Iris pigment epithelial cell (primary cell): ENCODE data around the gene DDI1.
A peak's percentile ranks its signal among the peaks of the same experiment; 100 is the strongest.

Source experiments
- DNase-seq: peaks from one replicate; pipeline ENCODE4 v3.0.0-alpha.2; 2011; ENCODE audit warnings: low read depth

The DDI1 gene

GRCh38 chr11:104036588-104036987 is at the start of gene DDI1:
TSS of gene DDI1 (plus strand) at chr11:104036640. CDS start at chr11:104036823, 183 bp downstream.
- DNase-seq, result no peak

GRCh38 chr11:103987629-103988594 is 48.5 kb upstream of the DDI1 start:
- peak; percentile 69 for DNase-seq

- peak; percentile 93 for DNase-seq
Observed at GRCh38 chr11:103988595-103988969, 47.9 kb upstream of the DDI1 start.

- no peak for DNase-seq
Observed at GRCh38 chr11:103993507-103993906, 42.9 kb upstream of the DDI1 start.

- DNase-seq, result no peak
Observed at GRCh38 chr11:103994094-103994493, 42.3 kb upstream of the DDI1 start.

- no peak for DNase-seq
Observed at GRCh38 chr11:103994518-103994917, 41.9 kb upstream of the DDI1 start.

GRCh38 chr11:103995896-103996295 is 40.5 kb upstream of the DDI1 start:
- no peak for DNase-seq

- DNase-seq, result no peak
Observed at GRCh38 chr11:103997082-103997481, 39.4 kb upstream of the DDI1 start.

- no peak for DNase-seq
Observed at GRCh38 chr11:103998826-103999508, 37.5 kb upstream of the DDI1 start.

- DNase-seq, result no peak
Observed at GRCh38 chr11:104000798-104001197, 35.6 kb upstream of the DDI1 start.

- DNase-seq, result peak; percentile 72
Observed at GRCh38 chr11:104001561-104002056, 34.8 kb upstream of the DDI1 start.

GRCh38 chr11:104003491-104003890 is 32.9 kb upstream of the DDI1 start:
- DNase-seq, result peak; percentile 81

GRCh38 chr11:104005234-104005855 is 31.1 kb upstream of the DDI1 start:
- DNase-seq, result peak; percentile 62

- no peak for DNase-seq
Observed at GRCh38 chr11:104009744-104010143, 26.7 kb upstream of the DDI1 start.

- DNase-seq, result no peak
Observed at GRCh38 chr11:104011044-104011443, 25.4 kb upstream of the DDI1 start.

- DNase-seq, result no peak
Observed at GRCh38 chr11:104015649-104016415, 20.6 kb upstream of the DDI1 start.

GRCh38 chr11:104024572-104024971 is 11.9 kb upstream of the DDI1 start:
- no peak for DNase-seq

- peak; percentile 76 for DNase-seq
Observed at GRCh38 chr11:104028476-104029263, 7.8 kb upstream of the DDI1 start.

GRCh38 chr11:104033134-104033533 is 3.3 kb upstream of the DDI1 start:
- peak; percentile 98 for DNase-seq

GRCh38 chr11:104033561-104033960 is 2.9 kb upstream of the DDI1 start:
- DNase-seq, result peak; percentile 64

GRCh38 chr11:104036995-104037394 is 555 bp downstream of the DDI1 start:
- no peak for DNase-seq
